Fibroblast of skin of left quadriceps (primary cell): ENCODE measurements around the gene KIAA1191.
"Not testable (repeated sequence)": the region's sequence is repeated elsewhere in the genome, so short reads cannot be mapped to it uniquely, and the experiment has no call there.

Experiments used
- DNase-seq, 2 experiments: peaks; one replicate each; pipeline ENCODE4 v3.0.0-alpha.2; 2013; ENCODE audit warnings: low read depth in 2 of 2

Gene KIAA1191

GRCh38 chr5:176317534-176318374, 43.8 kb downstream of the KIAA1191 start:
- no peak for DNase-seq

- not testable (repeated sequence) for DNase-seq
These were observed 56.2 kb downstream of the KIAA1191 start for GRCh38 chr5:176305356-176305755.
